ENCODE data around the gene FUT9.

Gene FUT9

DNA sequence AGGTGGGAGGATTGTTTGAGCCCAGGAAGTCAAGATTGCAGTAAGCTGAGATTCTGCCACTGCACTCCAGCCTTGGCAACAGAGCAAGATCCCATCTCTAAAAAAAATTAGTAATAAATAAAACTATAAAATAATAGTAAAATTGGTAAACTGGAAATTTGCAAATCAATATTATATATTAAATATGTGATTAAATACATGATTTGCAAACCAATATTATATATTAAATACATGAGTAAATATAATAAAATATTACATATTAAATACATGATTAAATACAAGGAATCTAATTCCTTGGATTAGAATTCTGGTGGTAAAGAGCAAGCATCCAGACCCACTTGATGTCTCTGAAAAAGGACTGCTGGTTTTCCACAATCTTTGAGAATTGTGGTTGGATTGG, 35.8 kb downstream of the FUT9 start:
- POLR2A ChIA-PET, result interaction anchor here (0.7 kb wide), 1 partner anchor 486 kb away, joined by 3 read pairs; no protein-coding TSS in a partner anchor
- CTCF ChIA-PET, result no interaction called here
- TF ChIP-seq ZNF384 (IDR thresholded peaks at IDR 0.05) (no peak), LEF1 (IDR thresholded peaks at IDR 0.05; ENCODE audit: borderline replicate concordance) (no peak), TARDBP (IDR thresholded peaks at IDR 0.05) (no peak), FOXK2 (IDR thresholded peaks at IDR 0.05) (no peak), SP1 (IDR thresholded peaks at IDR 0.05) (no peak), CTBP1 (IDR thresholded peaks at IDR 0.05; ENCODE audit: borderline replicate concordance) (no peak), SUZ12 (IDR thresholded peaks at IDR 0.05) (no peak), ELF4 (IDR thresholded peaks at IDR 0.05) (no peak), BHLHE40 (IDR thresholded peaks at IDR 0.05; ENCODE audit: borderline replicate concordance) (no peak), FOXA1 (IDR thresholded peaks at IDR 0.05) (no peak), L3MBTL2 (conservative IDR thresholded peaks at IDR 0.05) (no peak)
- TF ChIP-seq, protein P1, sequence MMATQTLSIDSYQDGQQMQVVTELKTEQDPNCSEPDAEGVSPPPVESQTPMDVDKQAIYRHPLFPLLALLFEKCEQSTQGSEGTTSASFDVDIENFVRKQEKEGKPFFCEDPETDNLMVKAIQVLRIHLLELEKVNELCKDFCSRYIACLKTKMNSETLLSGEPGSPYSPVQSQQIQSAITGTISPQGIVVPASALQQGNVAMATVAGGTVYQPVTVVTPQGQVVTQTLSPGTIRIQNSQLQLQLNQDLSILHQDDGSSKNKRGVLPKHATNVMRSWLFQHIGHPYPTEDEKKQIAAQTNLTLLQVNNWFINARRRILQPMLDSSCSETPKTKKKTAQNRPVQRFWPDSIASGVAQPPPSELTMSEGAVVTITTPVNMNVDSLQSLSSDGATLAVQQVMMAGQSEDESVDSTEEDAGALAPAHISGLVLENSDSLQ (IDR thresholded peaks at IDR 0.05), result no peak
- no peak for DNase-seq (ENCODE audit: extremely low spot score)

DNA sequence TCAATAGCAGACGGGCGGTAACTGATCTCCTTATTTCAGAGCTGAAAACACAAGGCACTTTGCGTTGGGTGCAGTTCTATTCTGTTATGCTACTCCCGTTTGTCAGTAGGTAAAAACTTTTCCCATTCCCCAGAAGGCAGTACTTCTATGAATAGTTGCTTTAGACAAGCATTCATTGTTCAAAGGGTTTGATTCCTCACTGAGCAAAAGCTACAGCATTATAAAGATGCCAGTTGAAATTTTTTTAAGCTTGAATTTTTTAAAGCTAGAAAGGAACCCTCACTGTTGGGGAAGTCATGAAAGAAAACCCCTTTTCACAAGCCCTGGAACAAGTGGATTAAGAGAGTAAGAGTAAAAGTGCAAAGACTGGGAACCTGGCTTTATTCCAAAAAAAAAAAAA, 42.3 kb downstream of the FUT9 start:
- POLR2A ChIA-PET, result no interaction called here
- CTCF ChIA-PET, result interaction anchor here (0.7 kb wide), 1 partner anchor 190 kb away, joined by 3 read pairs; no protein-coding TSS in a partner anchor
- no peak for DNase-seq (ENCODE audit: extremely low spot score)
- TF ChIP-seq ARNT (IDR thresholded peaks at IDR 0.05) (no peak), SP1 (IDR thresholded peaks at IDR 0.05) (no peak), FOXK2 (IDR thresholded peaks at IDR 0.05) (no peak), HDGF (IDR thresholded peaks at IDR 0.05; ENCODE audit: borderline replicate concordance) (no peak), TARDBP (IDR thresholded peaks at IDR 0.05) (no peak), NFRKB (IDR thresholded peaks at IDR 0.05) (no peak), L3MBTL2 (conservative IDR thresholded peaks at IDR 0.05) (no peak), ZNF384 (IDR thresholded peaks at IDR 0.05) (no peak)
- TF ChIP-seq, protein P1 (IDR thresholded peaks at IDR 0.05), result no peak

DNA sequence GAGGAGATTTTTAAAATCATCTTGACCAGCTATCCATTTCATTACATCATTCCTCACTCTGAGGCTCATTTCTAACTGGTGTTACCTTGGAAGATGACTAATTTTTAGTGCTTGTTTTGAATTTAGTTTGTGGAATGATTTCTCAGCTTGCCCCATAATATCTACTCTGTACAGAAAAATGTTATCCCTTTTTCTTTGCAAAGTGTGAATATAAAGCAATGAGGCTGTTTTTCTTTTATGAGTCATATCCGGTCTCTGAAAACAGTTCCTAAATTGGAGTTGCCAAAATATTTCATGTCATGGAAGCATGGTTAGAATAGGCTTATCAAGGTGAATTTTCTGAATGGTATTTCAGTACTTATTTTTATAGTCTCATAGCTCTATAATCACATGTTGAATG, 43.8 kb downstream of the FUT9 start:
- DNase-seq (ENCODE audit: extremely low spot score), result no peak
- TF ChIP-seq FOXM1 (IDR thresholded peaks at IDR 0.05; ENCODE audit: borderline replicate concordance) (no peak), LEF1 (IDR thresholded peaks at IDR 0.05; ENCODE audit: borderline replicate concordance) (no peak), ZNF384 (IDR thresholded peaks at IDR 0.05) (no peak), L3MBTL2 (conservative IDR thresholded peaks at IDR 0.05) (no peak), FOXA1 (IDR thresholded peaks at IDR 0.05) (no peak), CTBP1 (IDR thresholded peaks at IDR 0.05; ENCODE audit: borderline replicate concordance) (no peak), BHLHE40 (IDR thresholded peaks at IDR 0.05; ENCODE audit: borderline replicate concordance) (no peak), TARDBP (IDR thresholded peaks at IDR 0.05) (no peak), FOXK2 (IDR thresholded peaks at IDR 0.05) (no peak), SUZ12 (IDR thresholded peaks at IDR 0.05) (no peak)
- CTCF ChIA-PET, result no interaction called here
- POLR2A ChIA-PET, result no interaction called here

DNA sequence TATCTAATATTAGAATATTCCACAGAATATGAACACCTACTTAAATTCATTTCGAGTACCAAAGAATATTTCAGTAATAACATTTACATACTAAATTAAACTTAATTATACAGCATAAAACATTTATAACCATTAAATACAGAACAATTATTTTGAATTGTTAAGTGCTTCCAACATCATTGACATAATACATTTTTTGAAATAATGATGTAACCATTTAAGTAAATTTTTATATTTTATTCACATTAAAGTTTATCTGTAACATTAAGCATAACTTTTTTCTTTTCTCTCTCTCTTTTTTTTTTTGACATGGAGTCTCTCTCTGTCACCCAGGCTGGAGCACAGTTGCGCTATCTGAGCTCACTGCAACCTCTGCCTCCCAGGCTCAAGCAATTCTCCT, 44.5 kb downstream of the FUT9 start:
- no peak for DNase-seq (ENCODE audit: extremely low spot score)
- TF ChIP-seq HDGF (IDR thresholded peaks at IDR 0.05; ENCODE audit: borderline replicate concordance), result no peak
- no peak for TF ChIP-seq ARNT (IDR thresholded peaks at IDR 0.05)
- no peak for TF ChIP-seq SP1 (IDR thresholded peaks at IDR 0.05)
- TF ChIP-seq, protein P1 (IDR thresholded peaks at IDR 0.05), result no peak
- TF ChIP-seq BHLHE40 (IDR thresholded peaks at IDR 0.05; ENCODE audit: borderline replicate concordance), result no peak
- TF ChIP-seq ELF4 (IDR thresholded peaks at IDR 0.05), result no peak
- no peak for TF ChIP-seq LEF1 (IDR thresholded peaks at IDR 0.05; ENCODE audit: borderline replicate concordance)
- TF ChIP-seq L3MBTL2 (conservative IDR thresholded peaks at IDR 0.05), result no peak
- TF ChIP-seq TARDBP (IDR thresholded peaks at IDR 0.05), result no peak
- TF ChIP-seq CTBP1 (IDR thresholded peaks at IDR 0.05; ENCODE audit: borderline replicate concordance), result no peak
- no peak for TF ChIP-seq ZNF384 (IDR thresholded peaks at IDR 0.05)
- no peak for TF ChIP-seq FOXA1 (IDR thresholded peaks at IDR 0.05)
- TF ChIP-seq FOXM1 (IDR thresholded peaks at IDR 0.05; ENCODE audit: borderline replicate concordance), result no peak
- TF ChIP-seq NFRKB (IDR thresholded peaks at IDR 0.05), result no peak
- no peak for TF ChIP-seq SUZ12 (IDR thresholded peaks at IDR 0.05)
- no peak for TF ChIP-seq FOXK2 (IDR thresholded peaks at IDR 0.05)
- POLR2A ChIA-PET, result no interaction called here
- CTCF ChIA-PET, result no interaction called here

DNA sequence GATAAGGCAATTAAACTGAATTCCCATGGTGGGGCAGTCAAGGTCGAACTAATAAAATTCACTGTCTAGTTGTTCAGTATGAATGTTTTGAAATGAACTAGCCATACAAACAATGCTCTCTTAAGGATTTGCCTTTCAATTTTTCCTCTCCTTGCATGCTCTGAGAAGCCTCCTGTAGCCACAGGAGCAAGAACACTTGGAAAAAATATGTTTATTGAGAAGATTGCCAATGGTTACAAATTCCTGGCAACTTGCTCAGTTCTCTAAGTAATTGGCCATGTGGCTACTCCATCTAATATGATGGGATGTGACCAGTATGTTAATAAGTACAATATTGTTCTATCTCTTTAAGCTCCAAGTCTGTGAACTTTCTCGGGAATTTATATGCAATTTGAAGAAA, 49.4 kb downstream of the FUT9 start:
- no peak for TF ChIP-seq LEF1 (IDR thresholded peaks at IDR 0.05; ENCODE audit: borderline replicate concordance)
- TF ChIP-seq FOXK2 (IDR thresholded peaks at IDR 0.05), result no peak
- no peak for TF ChIP-seq SP1 (IDR thresholded peaks at IDR 0.05)
- TF ChIP-seq ARNT (IDR thresholded peaks at IDR 0.05), result no peak
- no peak for TF ChIP-seq ZNF384 (IDR thresholded peaks at IDR 0.05)
- TF ChIP-seq TARDBP (IDR thresholded peaks at IDR 0.05), result no peak
- TF ChIP-seq, protein P1 (IDR thresholded peaks at IDR 0.05), result no peak
- TF ChIP-seq SUZ12 (IDR thresholded peaks at IDR 0.05), result no peak
- no peak for TF ChIP-seq HDGF (IDR thresholded peaks at IDR 0.05; ENCODE audit: borderline replicate concordance)
- TF ChIP-seq BHLHE40 (IDR thresholded peaks at IDR 0.05; ENCODE audit: borderline replicate concordance), result no peak
- TF ChIP-seq CTBP1 (IDR thresholded peaks at IDR 0.05; ENCODE audit: borderline replicate concordance), result no peak
- TF ChIP-seq FOXM1 (IDR thresholded peaks at IDR 0.05; ENCODE audit: borderline replicate concordance), result no peak
- no peak for TF ChIP-seq FOXA1 (IDR thresholded peaks at IDR 0.05)
- TF ChIP-seq NFRKB (IDR thresholded peaks at IDR 0.05), result no peak
- no peak for TF ChIP-seq L3MBTL2 (conservative IDR thresholded peaks at IDR 0.05)
- TF ChIP-seq ELF4 (IDR thresholded peaks at IDR 0.05), result no peak
- POLR2A ChIA-PET, result no interaction called here

More for the DNA sequence above, 49.4 kb downstream of the FUT9 start:
- CTCF ChIA-PET, result no interaction called here
- DNase-seq (ENCODE audit: extremely low spot score), result no peak
